ENCODE data around the gene PRMT7.

GRCh38 chr16:68342620-68343019 lies 31.8 kb downstream of the PRMT7 start:
- TF ChIP-seq EZH2 (IDR thresholded peaks at IDR 0.05; ENCODE audit: insufficient read depth, poor library complexity, severe bottlenecking) (no peak), EZH2phosphoT487 (IDR thresholded peaks at IDR 0.05; ENCODE audit: insufficient read depth, low read depth) (no peak)
